Measurements from ENCODE around the gene A1BG. TPM values are rescaled to one million over a fixed set of nuclear protein-coding genes. Genes with fewer than 3 reads are reported as not detected.
"Not testable (repeated sequence)": the region's sequence is repeated elsewhere in the genome, so short reads cannot be mapped to it uniquely, and the experiment has no call there.

The A1BG gene
- total RNA-seq, 1 experiment from 2014 or later: 1.2 TPM

DNA sequence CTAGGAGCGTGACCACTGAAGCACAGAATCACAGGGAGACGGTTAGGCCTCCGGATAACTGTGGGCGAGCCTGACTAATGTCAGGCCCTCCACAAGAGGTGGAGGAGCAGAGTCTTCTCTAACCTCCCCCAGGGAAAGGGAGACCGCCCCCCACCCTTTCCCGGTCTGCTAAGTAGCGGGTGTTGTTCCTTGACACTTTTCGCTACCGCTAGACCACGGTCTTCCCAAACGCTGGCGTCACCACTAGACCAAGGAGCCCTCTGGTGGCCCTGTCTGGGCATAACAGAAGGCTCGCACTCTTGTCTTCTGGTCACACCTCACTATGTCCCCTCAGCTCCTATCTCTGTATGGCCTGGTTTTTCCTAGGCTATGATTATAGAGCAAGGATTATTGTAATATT lies 42.6 kb downstream of the A1BG start:
- TF ChIP-seq, protein P1, sequence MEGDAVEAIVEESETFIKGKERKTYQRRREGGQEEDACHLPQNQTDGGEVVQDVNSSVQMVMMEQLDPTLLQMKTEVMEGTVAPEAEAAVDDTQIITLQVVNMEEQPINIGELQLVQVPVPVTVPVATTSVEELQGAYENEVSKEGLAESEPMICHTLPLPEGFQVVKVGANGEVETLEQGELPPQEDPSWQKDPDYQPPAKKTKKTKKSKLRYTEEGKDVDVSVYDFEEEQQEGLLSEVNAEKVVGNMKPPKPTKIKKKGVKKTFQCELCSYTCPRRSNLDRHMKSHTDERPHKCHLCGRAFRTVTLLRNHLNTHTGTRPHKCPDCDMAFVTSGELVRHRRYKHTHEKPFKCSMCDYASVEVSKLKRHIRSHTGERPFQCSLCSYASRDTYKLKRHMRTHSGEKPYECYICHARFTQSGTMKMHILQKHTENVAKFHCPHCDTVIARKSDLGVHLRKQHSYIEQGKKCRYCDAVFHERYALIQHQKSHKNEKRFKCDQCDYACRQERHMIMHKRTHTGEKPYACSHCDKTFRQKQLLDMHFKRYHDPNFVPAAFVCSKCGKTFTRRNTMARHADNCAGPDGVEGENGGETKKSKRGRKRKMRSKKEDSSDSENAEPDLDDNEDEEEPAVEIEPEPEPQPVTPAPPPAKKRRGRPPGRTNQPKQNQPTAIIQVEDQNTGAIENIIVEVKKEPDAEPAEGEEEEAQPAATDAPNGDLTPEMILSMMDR (IDR thresholded peaks at IDR 0.05 in 2 of 3, conservative IDR thresholded peaks at IDR 0.05 in 1 of 3; ENCODE audit: borderline replicate concordance in 1 of 3, insufficient read depth in 1 of 3, low read depth in 2 of 3, low read length in 2 of 3): peak; percentile 7 to 34 (median 28); a peak in 4 of 6 replicates
- Histone ChIP-seq H3K79me2 (ENCODE audit: insufficient read depth, low read length) (peaks cover 43% of the 10 kb centered on the region), H3K9me3 (ENCODE audit: control insufficient read depth in 1 of 2, insufficient read depth in 1 of 2, low read depth in 1 of 2, low read length in 2 of 2) (peaks cover 5 to 17% of the 10 kb centered on the region in 2 experiments; a peak in 1 of 4 replicates), H3K36me3 (ENCODE audit: control insufficient read depth in 1 of 2, insufficient read depth in 2 of 2, low read length in 2 of 2) (peaks cover 43 to 74% of the 10 kb centered on the region in 2 experiments)
- CTCF ChIA-PET: interaction anchor here (1.1 kb wide), 1 partner anchor 81 kb away, joined by 3 read pairs; no protein-coding TSS in a partner anchor
- POLR2A ChIA-PET; H3K4me3 ChIP-seq (replicated peaks in 1 of 2; ENCODE audit: low read depth in 1 of 2, low read length in 2 of 2); intact Hi-C loops (cut with micrococcal nuclease); H3K27ac ChIP-seq (ENCODE audit: low read depth, low read length); RAD21 ChIA-PET (ENCODE audit: low non-redundant PET in 1 of 2, low total read pairs in 2 of 2, uncharacterized antibody in 2 of 2, unreplicated experiment in 2 of 2); DNase-seq (ENCODE audit: low read depth, low spot score); H3K4me2 ChIP-seq (ENCODE audit: low read length); H3K9ac ChIP-seq (ENCODE audit: low read length); H3K9me2 ChIP-seq (ENCODE audit: insufficient read depth); ATAC-seq; H3K4me1 ChIP-seq (ENCODE audit: control insufficient read depth in 1 of 2, insufficient read depth in 2 of 2, low read length in 2 of 2); H2AFZ ChIP-seq (ENCODE audit: low read depth, low read length, poor library complexity, severe bottlenecking); H4K20me1 ChIP-seq (ENCODE audit: insufficient read depth); H3K27me3 ChIP-seq (ENCODE audit: insufficient read depth, low read length); BruUV-seq (replicated peaks): not testable (repeated sequence)

DNA sequence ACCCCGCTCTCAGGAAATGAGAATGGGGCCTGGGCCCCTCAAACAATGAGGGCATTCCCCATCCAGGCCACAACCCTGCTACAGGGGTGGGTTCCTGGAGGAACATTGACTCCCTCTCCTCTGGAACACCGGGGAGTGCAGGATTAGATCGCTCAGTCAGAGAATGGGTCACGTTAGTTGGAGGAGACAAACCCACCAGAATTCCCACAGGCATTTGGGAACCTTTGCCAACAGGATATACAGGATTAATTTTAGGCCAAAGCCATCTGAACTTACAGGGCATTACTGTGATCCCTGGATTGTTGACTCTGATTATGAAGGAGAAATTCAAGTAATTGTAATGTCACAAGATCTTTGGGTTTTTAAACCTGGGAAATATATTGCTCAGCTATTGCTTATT lies 45.6 kb downstream of the A1BG start:
- POLR2A ChIA-PET: no interaction called here
- RAD21 ChIA-PET (ENCODE audit: low non-redundant PET in 1 of 2, low total read pairs in 2 of 2, uncharacterized antibody in 2 of 2, unreplicated experiment in 2 of 2): no interaction called here
- DNase-seq (ENCODE audit: low read depth, low spot score): no peak
- Histone ChIP-seq H3K9me3 (ENCODE audit: control insufficient read depth in 1 of 2, insufficient read depth in 1 of 2, low read depth in 1 of 2, low read length in 2 of 2) (peaks cover 5 to 14% of the 10 kb centered on the region in 2 experiments; a peak in 1 of 4 replicates), H3K4me1 (ENCODE audit: control insufficient read depth in 1 of 2, insufficient read depth in 2 of 2, low read length in 2 of 2) (peaks cover 5 to 15% of the 10 kb centered on the region in 2 experiments; a peak in 3 of 4 replicates), H4K20me1 (ENCODE audit: insufficient read depth) (no peaks in the 10 kb centered on the region), H3K9ac (ENCODE audit: low read length) (no peak overlapping the region), H2AFZ (ENCODE audit: low read depth, low read length, poor library complexity, severe bottlenecking) (no peak overlapping the region), H3K4me2 (ENCODE audit: low read length) (no peak overlapping the region), H3K4me3 (replicated peaks in 1 of 2; ENCODE audit: low read depth in 1 of 2, low read length in 2 of 2) (no peak overlapping the region), H3K36me3 (ENCODE audit: control insufficient read depth in 1 of 2, insufficient read depth in 2 of 2, low read length in 2 of 2) (peaks cover 28 to 53% of the 10 kb centered on the region in 2 experiments), H3K27me3 (ENCODE audit: insufficient read depth, low read length) (no peaks in the 10 kb centered on the region), H3K79me2 (ENCODE audit: insufficient read depth, low read length) (peaks cover 48% of the 10 kb centered on the region), H3K9me2 (ENCODE audit: insufficient read depth) (no peaks in the 10 kb centered on the region), H3K27ac (ENCODE audit: low read depth, low read length) (no peak overlapping the region)
- intact Hi-C loops (cut with micrococcal nuclease): loop anchor here (5.0 kb wide), 1 partner anchor 80 kb away; the partner anchor contains the start of gene ZNF544
- CTCF ChIA-PET: no interaction called here
- no peak for TF ChIP-seq POLR2AphosphoS5 (IDR thresholded peaks at IDR 0.05; ENCODE audit: low read depth, low read length)
- TF ChIP-seq ELF1 (IDR thresholded peaks at IDR 0.05; ENCODE audit: borderline replicate concordance, low read depth): no peak
- no peak for TF ChIP-seq TCF7L2 (IDR thresholded peaks at IDR 0.05; ENCODE audit: borderline replicate concordance, extremely low read depth, insufficient read depth, insufficient read length)
- TF ChIP-seq ZNF274 (IDR thresholded peaks at IDR 0.05; ENCODE audit: low read depth, low read length): no peak
- TF ChIP-seq, protein P2, sequence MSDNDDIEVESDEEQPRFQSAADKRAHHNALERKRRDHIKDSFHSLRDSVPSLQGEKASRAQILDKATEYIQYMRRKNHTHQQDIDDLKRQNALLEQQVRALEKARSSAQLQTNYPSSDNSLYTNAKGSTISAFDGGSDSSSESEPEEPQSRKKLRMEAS (IDR thresholded peaks at IDR 0.05): no peak
- TF ChIP-seq SRF (IDR thresholded peaks at IDR 0.05; ENCODE audit: low read depth): no peak
- no peak for TF ChIP-seq POLR2A (IDR thresholded peaks at IDR 0.05; ENCODE audit: borderline replicate concordance, extremely low read depth, insufficient read depth, insufficient read length)
- no peak for TF ChIP-seq EZH2 (IDR thresholded peaks at IDR 0.05)
- TF ChIP-seq CBX3 (IDR thresholded peaks at IDR 0.05; ENCODE audit: low read depth): no peak
- TF ChIP-seq EZH2phosphoT487 (IDR thresholded peaks at IDR 0.05; ENCODE audit: borderline replicate concordance): no peak
- no peak for TF ChIP-seq SP1 (IDR thresholded peaks at IDR 0.05; ENCODE audit: low read depth)
- no peak for TF ChIP-seq SIN3A (IDR thresholded peaks at IDR 0.05; ENCODE audit: low read depth)
- TF ChIP-seq, protein P3, sequence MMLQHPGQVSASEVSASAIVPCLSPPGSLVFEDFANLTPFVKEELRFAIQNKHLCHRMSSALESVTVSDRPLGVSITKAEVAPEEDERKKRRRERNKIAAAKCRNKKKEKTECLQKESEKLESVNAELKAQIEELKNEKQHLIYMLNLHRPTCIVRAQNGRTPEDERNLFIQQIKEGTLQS (IDR thresholded peaks at IDR 0.05): no peak
- TF ChIP-seq FOSL1 (IDR thresholded peaks at IDR 0.05; ENCODE audit: low read depth): no peak
- no peak for TF ChIP-seq RAD21 (IDR thresholded peaks at IDR 0.05; ENCODE audit: low read depth)
- no peak for TF ChIP-seq EGR1 (IDR thresholded peaks at IDR 0.05; ENCODE audit: low read depth)
- no peak for TF ChIP-seq CEBPB (IDR thresholded peaks at IDR 0.05; ENCODE audit: low read depth)
- no TSS peak for BruUV-seq (replicated peaks)
- no peak for ATAC-seq
